SHP77 (cell line): ENCODE data around the gene EFCAB8.

ENCODE experiments used
- DNase-seq, 2 experiments: peaks; one replicate each; lab custom pipeline; 2025; lab: John Stamatoyannopoulos, UW

The EFCAB8 gene

DNA sequence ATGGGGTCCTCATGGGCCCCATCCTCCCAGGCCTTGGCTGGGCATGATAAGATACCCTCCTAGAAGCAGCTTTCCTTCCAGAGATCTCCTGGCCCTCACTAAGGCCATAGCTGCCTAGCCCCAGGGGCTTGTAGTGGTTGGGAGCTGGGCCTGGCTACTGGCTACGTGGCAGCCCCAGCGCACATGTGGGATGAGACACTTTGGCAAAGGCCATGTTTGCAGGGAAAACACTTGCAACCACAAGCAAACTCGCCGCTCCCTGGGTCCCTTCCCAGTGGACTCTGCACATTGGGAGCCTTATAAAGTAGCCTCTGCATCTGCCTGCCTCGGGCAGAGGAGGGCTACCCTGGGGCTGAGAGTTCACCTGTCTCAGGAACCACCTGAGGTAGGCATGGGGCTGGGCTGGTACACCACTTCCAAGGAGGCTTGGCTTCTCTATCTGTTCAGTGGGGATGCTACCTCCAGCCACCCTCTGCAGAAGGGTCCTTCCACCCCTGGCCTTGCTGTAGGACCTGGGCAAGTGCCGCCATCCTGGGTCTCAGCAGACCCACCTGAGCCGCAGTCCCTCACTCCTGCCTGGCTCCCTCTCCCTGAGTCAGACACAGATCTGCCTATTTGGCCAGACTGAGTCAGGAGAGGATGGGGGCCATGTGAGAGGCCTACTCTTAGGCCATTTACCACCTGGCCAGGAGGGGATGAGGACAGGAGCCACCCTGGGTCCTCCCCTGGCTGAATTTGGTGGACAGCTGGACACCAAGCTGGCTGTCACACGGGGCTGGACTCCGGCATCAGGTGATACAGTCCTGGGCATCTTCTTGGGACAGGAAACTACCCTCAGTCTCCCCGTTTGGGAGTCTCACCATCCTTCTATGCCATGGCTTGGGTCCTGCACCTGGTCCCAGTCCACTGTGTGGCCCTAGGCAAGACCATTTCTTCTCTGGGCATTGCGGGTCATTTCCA lies 148.9 kb downstream of the EFCAB8 start, which contains the start of gene BPIFB2:
Gene BPIFB2 (plus strand): TSS at position 329 of the 960 bp plus-strand sequence. CDS start 871 bp downstream, outside the sequence.
- no peak for DNase-seq

DNA sequence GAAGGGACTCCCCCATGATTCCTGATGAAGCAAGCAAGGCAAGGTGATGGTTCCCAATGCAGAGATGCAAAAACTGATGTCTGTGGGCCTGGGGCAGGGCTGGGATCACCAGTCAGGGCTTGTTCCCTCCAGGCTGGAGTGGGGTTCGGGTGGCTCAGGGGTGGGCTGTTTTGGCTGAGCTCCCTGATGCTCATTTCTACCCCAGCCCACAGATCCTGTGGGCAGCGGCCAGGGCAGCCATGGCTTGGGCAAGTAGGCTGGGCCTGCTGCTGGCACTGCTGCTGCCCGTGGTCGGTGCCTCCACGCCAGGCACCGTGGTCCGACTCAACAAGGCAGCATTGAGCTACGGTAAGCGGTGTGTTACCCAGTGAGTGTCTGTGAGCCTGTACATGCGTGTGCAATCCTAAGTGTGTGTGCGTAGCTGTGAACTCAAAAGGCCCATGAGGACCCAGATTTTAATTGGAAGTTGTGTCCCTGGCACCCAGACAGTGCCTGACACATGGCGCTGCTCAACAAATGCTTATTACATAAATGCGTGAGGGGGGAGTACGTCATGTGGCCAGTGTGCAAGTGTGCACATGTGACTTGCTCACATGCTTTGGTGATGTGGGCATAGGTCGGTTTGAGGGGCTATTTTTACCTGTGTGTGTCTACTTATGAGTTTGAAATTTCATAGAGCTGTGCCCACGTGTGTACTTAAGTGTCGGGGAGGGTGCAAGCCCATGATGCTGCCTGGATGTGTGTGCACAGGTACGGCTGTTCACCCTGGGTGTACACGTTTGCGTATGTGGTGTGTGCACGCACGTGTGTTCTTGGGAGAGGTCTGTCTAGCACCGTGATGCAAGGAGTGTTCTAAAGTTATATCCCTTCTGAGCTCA lies 149.9 kb downstream of the EFCAB8 start:
- no peak for DNase-seq

DNA sequence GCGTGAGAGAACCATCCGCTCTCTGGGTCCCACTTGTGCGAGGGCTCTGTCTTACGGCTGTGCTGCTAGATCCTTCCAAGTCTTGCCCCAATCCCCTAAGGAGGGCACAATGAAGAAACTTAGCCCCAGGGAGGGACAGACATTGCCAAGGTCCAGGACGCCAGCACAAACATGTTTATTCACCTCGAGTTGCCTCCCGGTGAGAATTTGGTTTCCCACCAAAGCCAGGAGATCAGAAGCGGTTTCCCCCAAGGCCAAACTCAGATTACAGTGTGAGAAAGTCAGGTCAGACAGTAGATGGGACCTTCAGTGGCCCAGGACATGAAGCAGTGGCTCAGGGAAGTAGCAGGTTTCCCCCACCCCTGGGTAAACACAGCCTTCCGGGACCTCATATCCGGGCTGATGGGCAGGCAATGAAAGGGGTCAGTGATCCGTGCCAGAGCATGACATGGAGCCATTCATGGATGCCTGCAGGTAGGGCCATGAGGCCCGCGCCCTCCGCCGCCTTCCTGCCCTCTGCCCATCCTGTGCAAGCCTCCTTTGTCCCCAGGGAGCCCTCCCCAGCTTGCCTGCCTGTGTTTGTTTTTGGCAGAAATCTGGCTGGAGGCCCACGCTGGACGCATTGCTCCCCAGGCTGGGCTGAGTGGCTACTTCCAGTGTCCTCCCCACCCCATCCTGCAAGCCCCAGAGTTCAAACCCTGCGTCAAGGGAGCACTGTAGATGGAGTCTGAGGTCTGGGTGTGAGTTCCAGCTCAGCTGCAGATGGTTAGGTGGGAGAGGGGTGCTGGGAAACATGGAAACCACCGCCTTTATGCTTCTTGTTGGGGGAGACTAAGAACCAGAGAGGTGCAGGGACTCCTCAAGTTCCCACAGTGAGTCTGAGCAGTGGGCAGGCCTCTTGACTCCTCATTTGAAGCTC lies 150.8 kb downstream of the EFCAB8 start:
- DNase-seq, result peak in 1 of 2 experiments; percentile 13

DNA sequence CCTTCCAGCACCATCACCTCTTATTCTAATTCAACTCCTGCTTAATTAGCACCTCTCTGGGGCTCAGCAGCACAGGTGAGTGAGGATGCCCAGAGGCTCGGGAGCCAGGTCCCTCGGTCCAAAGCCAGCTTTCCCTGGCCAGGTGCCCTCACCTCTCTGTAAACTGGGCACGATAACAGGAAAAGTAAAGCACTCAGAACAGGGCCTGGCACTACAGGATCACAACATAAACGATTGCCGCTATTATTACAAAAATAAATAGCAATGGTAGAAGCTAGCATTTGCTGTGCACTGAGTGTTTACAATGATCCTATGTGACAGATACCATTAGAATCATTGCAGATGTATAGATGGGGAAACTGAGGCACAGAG lies 151.4 kb downstream of the EFCAB8 start:
- DNase-seq, result no peak

DNA sequence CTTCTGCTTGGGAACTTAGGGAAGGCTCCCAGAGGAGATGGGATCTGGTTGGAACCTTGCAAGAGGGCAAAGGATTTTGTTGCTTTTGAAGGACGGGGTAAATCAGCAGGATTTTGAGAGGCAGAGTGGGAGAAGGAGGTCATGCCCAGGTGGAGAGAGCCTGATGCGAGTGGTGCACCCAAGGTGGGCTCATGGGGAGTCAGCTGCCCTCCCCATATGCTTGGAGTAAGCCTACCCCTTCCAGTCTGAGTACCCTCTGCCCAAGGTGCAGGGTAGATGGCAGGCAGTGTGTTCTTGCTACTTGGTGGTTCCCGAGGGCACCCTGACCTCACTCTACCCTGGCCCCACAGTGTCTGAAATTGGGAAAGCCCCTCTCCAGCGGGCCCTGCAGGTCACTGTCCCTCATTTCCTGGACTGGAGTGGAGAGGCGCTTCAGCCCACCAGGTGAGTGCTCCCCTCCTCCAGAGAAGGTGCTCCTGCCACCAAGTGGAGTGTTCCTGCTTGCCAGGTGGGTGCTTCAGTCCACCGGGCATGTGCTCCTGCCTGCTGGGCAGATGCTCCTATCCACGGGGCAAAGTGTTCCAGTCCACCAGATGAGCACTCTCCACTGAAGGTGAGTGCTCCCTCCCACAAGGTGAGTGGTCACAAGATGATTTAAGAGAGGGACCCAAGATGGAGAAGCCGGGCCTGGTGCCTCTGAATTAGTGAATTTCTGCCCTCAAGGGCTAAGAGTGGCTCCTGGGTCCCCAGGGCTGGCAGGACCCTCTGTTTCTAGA lies 152.1 kb downstream of the EFCAB8 start:
- no peak for DNase-seq
